Activated gamma-delta T cell treated with anti-CD3 and anti-CD28 coated beads, Interleukin-2, amount 50 U/mL, for 16 hours (primary cell): ENCODE measurements around the gene HBA2.
"Not testable (repeated sequence)": the region's sequence is repeated elsewhere in the genome, so short reads cannot be mapped to it uniquely, and the experiment has no call there.

Source experiments
- DNase-seq: peaks from one replicate; pipeline ENCODE4 v3.0.0-alpha.2; 2020; ENCODE audit warnings: low read depth

Gene HBA2

DNA sequence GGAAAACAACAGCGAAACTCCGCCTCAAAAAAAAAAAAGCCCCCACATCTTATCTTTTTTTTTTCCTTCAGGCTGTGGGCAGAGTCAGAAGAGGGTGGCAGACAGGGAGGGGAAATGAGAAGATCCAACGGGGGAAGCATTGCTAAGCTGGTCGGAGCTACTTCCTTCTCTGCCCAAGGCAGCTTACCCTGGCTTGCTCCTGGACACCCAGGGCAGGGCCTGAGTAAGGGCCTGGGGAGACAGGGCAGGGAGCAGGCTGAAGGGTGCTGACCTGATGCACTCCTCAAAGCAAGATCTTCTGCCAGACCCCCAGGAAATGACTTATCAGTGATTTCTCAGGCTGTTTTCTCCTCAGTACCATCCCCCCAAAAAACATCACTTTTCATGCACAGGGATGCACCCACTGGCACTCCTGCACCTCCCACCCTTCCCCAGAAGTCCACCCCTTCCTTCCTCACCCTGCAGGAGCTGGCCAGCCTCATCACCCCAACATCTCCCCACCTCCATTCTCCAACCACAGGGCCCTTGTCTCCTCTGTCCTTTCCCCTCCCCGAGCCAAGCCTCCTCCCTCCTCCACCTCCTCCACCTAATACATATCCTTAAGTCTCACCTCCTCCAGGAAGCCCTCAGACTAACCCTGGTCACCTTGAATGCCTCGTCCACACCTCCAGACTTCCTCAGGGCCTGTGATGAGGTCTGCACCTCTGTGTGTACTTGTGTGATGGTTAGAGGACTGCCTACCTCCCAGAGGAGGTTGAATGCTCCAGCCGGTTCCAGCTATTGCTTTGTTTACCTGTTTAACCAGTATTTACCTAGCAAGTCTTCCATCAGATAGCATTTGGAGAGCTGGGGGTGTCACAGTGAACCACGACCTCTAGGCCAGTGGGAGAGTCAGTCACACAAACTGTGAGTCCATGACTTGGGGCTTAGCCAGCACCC, 2.6 kb downstream of the HBA2 start:
- DNase-seq, result no peak

DNA sequence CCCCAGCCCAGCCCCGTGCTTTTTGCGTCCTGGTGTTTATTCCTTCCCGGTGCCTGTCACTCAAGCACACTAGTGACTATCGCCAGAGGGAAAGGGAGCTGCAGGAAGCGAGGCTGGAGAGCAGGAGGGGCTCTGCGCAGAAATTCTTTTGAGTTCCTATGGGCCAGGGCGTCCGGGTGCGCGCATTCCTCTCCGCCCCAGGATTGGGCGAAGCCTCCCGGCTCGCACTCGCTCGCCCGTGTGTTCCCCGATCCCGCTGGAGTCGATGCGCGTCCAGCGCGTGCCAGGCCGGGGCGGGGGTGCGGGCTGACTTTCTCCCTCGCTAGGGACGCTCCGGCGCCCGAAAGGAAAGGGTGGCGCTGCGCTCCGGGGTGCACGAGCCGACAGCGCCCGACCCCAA, 3.3 kb downstream of the HBA2 start:
- DNase-seq, result not testable (repeated sequence)

GRCh38 chr16:176477-177382, 4.1 kb downstream of the HBA2 start, which contains the start of gene HBA1:
TSS of gene HBA1 (plus strand) at chr16:176680. CDS start at chr16:176717, 37 bp downstream.
- DNase-seq, result not testable (repeated sequence)

GRCh38 chr16:177394-177822, 4.7 kb downstream of the HBA2 start:
- no peak for DNase-seq

DNA sequence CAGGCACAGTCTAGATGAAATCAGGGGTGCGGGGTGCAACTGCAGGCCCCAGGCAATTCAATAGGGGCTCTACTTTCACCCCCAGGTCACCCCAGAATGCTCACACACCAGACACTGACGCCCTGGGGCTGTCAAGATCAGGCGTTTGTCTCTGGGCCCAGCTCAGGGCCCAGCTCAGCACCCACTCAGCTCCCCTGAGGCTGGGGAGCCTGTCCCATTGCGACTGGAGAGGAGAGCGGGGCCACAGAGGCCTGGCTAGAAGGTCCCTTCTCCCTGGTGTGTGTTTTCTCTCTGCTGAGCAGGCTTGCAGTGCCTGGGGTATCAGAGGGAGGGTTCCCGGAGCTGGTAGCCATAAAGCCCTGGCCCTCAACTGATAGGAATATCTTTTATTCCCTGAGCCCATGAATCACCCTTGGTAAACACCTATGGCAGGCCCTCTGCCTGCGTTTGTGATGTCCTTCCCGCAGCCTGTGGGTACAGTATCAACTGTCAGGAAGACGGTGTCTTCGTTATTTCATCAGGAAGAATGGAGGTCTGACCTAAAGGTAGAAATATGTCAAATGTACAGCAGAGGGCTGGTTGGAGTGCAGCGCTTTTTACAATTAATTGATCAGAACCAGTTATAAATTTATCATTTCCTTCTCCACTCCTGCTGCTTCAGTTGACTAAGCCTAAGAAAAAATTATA, 5.4 kb downstream of the HBA2 start:
- DNase-seq, result no peak

- DNase-seq, result no peak
Observed at GRCh38 chr16:178668-179015, 6.0 kb downstream of the HBA2 start.

GRCh38 chr16:179211-180092, 6.8 kb downstream of the HBA2 start:
- no peak for DNase-seq

GRCh38 chr16:180101-180675, 7.5 kb downstream of the HBA2 start, which contains the start of gene HBQ1:
TSS of gene HBQ1 (plus strand) at chr16:180459. CDS start at chr16:180487, 28 bp downstream.
- DNase-seq, result peak; percentile 9

DNA sequence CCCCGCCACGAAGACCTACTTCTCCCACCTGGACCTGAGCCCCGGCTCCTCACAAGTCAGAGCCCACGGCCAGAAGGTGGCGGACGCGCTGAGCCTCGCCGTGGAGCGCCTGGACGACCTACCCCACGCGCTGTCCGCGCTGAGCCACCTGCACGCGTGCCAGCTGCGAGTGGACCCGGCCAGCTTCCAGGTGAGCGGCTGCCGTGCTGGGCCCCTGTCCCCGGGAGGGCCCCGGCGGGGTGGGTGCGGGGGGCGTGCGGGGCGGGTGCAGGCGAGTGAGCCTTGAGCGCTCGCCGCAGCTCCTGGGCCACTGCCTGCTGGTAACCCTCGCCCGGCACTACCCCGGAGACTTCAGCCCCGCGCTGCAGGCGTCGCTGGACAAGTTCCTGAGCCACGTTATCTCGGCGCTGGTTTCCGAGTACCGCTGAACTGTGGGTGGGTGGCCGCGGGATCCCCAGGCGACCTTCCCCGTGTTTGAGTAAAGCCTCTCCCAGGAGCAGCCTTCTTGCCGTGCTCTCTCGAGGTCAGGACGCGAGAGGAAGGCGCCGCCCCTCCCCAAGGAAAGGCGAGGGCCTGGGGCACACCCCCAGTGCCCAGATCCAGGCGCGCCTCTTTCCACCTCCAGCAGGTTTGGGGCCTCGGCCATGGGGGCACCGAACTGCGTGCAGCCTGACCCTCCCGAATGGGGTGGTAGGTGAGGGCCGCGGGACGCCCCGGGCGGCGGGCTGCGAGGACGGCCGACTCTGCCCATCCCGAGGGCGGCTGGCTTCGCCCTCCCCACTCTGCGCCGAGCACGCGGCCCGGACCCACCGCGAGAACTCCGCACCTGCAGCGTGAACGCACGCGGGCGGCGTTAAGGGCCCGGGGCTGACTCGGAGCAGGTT, 8.2 kb downstream of the HBA2 start:
- peak; percentile 74 for DNase-seq

GRCh38 chr16:181565-182021, 8.9 kb downstream of the HBA2 start:
- DNase-seq, result no peak

DNA sequence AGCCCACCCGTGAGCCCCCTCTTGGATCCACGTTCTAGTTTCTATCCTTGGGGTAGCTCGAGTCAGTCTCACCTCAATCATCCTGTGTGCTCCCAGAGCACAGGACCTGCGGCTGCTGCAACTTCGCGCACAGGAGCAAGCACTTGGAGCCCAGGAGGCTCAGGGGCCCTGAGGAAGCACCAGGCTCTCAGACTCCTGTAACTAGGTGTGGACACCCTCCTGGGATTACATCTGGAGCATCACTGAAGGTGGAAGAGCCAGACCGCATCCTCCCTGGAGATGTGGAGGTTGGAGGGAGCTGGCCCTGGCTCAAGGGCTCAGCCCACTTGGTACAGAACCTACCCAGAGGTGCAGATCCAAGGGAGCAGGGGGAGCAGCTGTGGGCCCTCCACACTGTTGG, 10.3 kb downstream of the HBA2 start:
- DNase-seq, result no peak

DNA sequence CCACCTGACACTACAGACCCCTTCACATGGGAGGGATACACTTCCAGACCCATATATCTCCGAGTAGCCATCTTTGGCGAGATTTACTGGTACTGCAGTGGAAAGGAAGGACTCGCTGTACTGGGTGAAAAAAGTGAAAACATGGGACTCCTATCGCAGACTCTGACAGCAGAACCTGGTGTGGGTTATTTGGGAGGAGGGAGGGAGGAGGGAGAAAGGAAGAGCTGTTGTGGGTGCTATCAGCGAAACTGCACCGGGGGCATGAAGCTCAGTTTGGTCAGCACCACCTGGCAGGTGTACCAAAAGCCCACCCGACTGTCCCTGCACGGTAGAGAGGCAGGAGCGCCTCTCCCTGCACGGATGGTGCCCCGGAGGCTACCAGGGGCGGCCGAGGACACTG, 12.5 kb downstream of the HBA2 start:
- DNase-seq, result no peak

- DNase-seq, result no peak
Observed at GRCh38 chr16:185691-186090, 13.0 kb downstream of the HBA2 start.

DNA sequence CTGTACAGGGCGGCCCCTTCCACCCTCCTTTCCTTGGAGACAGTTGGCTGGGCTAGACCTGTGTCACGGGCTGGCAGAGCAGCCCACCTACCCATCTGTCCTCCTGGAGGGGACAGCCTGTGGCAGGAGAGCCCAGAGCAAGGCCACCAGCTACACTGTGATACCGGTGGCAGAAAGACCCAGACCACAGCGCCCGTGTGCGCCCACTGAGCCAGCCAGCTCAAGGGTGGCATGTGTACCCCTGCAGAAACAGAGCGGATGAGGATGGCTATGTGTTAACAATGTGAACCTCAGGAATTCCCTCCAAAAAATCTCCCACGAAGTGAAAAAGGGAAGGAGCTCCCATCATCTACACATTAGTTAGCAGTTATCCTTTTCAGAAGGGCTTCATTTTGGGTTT, 14.7 kb downstream of the HBA2 start:
- no peak for DNase-seq

GRCh38 chr16:188674-189073, 16.0 kb downstream of the HBA2 start:
- no peak for DNase-seq

- DNase-seq, result no peak
Observed at GRCh38 chr16:189604-190186, 17.0 kb downstream of the HBA2 start.

DNA sequence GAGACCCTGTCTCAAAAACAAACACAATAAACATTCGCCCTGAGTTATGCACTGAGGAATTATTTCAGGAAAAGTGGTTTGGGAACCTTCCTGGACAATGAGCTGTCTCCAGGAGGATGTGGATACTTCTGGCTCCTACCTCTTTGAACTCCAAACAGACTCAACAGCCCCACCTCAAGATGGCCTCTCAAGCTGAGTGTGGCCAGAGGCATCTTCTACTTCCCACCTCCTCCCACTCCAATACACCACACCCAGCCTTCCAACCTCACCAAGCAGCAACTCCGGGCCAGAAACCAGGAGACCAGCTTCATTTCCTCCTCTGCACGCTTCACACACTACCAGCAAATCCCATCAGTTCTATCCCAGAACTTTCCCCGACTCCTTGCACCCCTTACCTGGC, 19.2 kb downstream of the HBA2 start:
- DNase-seq, result no peak

- no peak for DNase-seq
Observed at GRCh38 chr16:192686-193085, 20.0 kb downstream of the HBA2 start.

DNA sequence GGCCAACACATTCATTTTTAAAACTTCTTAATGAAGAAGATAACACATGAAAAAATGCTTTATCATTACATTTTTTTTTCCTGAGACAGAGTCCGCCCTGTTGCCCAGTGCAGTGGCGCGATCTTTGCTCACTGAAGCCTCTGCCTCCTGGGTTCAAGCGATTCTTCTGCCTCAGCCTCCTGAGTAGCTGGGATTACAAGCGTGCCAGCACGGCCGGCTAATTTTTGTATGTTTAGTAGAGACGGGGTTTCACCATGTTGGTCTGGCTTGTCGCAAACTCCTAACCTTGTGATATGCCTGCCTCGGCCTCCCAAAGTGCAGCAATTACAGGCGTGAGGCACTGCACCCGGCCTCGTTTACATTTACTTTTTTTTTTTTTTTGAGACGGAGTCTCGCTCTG, 20.8 kb downstream of the HBA2 start:
- no peak for DNase-seq
